ENCODE data around the gene B4GALT5.
A peak's percentile ranks its signal among the peaks of the same experiment; 100 is the strongest.
"Not testable (repeated sequence)": the region's sequence is repeated elsewhere in the genome, so short reads cannot be mapped to it uniquely, and the experiment has no call there.

B4GALT5 gene

GRCh38 chr20:49749625-49750024, 35.9 kb upstream of the B4GALT5 start:
- H3K27me3 Mint-ChIP-seq (ENCODE audit: low read depth) = peaks cover 22% of the 10 kb centered on the region
- H3K27ac Mint-ChIP-seq = no peak overlapping the region

DNA sequence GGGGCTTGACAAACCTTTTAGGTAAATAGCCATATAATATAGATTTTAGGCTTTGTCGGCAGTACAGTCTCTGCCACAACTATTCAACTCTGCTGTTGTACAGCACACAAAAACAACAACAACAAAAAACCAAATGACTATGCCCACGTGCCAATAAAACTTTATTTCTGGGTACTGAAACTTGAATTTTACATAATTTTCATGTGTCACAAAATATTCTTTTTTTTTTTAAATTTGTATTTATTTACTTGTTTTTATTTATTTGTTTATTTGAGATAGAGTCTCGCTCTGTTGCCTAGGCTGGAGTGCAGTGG, 34.8 kb upstream of the B4GALT5 start:
- no peaks in the 10 kb centered on the region for H3K36me3 Mint-ChIP-seq (ENCODE audit: low read depth)
- H3K4me1 Mint-ChIP-seq (ENCODE audit: low read depth) = peaks cover 10% of the 10 kb centered on the region

More at GRCh38 chr20:49749625-49750024, 35.9 kb upstream of the B4GALT5 start:
- Mint-ChIP-seq H3K9me3 (no peaks in the 10 kb centered on the region), H3K4me1 (ENCODE audit: low read depth) (peaks cover 10% of the 10 kb centered on the region), H3K4me3 (no peak overlapping the region), H3K36me3 (ENCODE audit: low read depth) (no peaks in the 10 kb centered on the region)
- DNase-seq (ENCODE audit: low spot score) = no peak

GRCh38 chr20:49747707-49748524, 34.2 kb upstream of the B4GALT5 start:
- Mint-ChIP-seq H3K9me3 (no peaks in the 10 kb centered on the region), H3K27ac (no peak overlapping the region), H3K36me3 (ENCODE audit: low read depth) (no peaks in the 10 kb centered on the region), H3K4me3 (no peak overlapping the region), H3K27me3 (ENCODE audit: low read depth) (peaks cover 13% of the 10 kb centered on the region), H3K4me1 (ENCODE audit: low read depth) (peaks cover 10% of the 10 kb centered on the region)
- no peak for DNase-seq (ENCODE audit: low spot score)

More for the DNA sequence above, 34.8 kb upstream of the B4GALT5 start:
- Mint-ChIP-seq H3K9me3 (no peaks in the 10 kb centered on the region), H3K27ac (no peak overlapping the region), H3K4me3 (no peak overlapping the region), H3K27me3 (ENCODE audit: low read depth) (peaks cover 15% of the 10 kb centered on the region)
- no peak for DNase-seq (ENCODE audit: low spot score)

- Mint-ChIP-seq H3K4me1 (ENCODE audit: low read depth) (no peaks in the 10 kb centered on the region), H3K36me3 (ENCODE audit: low read depth) (no peaks in the 10 kb centered on the region), H3K4me3 (no peak overlapping the region), H3K27ac (no peak overlapping the region), H3K27me3 (ENCODE audit: low read depth) (peaks cover 16% of the 10 kb centered on the region), H3K9me3 (no peaks in the 10 kb centered on the region)
- DNase-seq (ENCODE audit: low spot score) = no peak
These were observed 29.3 kb upstream of the B4GALT5 start for GRCh38 chr20:49742948-49743347.

DNA sequence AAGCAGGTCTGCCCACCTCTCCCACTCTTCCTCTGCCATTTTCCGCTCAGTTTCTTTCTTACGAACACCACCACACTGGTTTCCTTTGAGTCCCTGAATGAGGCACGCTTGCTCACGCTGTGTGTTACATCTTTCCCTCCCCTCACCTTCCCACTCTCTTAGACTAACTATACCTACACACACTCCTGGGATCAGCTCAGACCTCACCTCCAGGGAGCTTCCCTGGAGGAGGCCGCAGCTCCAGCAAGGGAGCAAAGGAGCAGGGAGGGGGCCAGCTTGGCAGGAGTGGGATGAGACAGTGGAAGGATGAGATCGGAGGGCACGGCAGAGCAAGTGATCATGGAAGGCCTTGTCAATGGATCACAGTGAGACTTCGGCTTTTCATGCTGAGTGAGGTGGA, 28.3 kb upstream of the B4GALT5 start:
- Mint-ChIP-seq H3K27ac (no peak overlapping the region), H3K36me3 (ENCODE audit: low read depth) (no peaks in the 10 kb centered on the region), H3K9me3 (no peaks in the 10 kb centered on the region), H3K4me3 (no peak overlapping the region), H3K27me3 (ENCODE audit: low read depth) (peaks cover 16% of the 10 kb centered on the region), H3K4me1 (ENCODE audit: low read depth) (no peaks in the 10 kb centered on the region)
- DNase-seq (ENCODE audit: low spot score) = no peak

- Mint-ChIP-seq H3K4me1 (ENCODE audit: low read depth) (no peaks in the 10 kb centered on the region), H3K36me3 (ENCODE audit: low read depth) (no peaks in the 10 kb centered on the region), H3K27me3 (ENCODE audit: low read depth) (peaks cover 16% of the 10 kb centered on the region), H3K4me3 (no peak overlapping the region), H3K9me3 (no peaks in the 10 kb centered on the region), H3K27ac (no peak overlapping the region)
- DNase-seq (ENCODE audit: low spot score) = no peak
These were observed 27.1 kb upstream of the B4GALT5 start for GRCh38 chr20:49740807-49741206.

- H3K27me3 Mint-ChIP-seq (ENCODE audit: low read depth) = peaks cover 15% of the 10 kb centered on the region
- DNase-seq (ENCODE audit: low spot score) = no peak
- H3K36me3 Mint-ChIP-seq (ENCODE audit: low read depth) = no peaks in the 10 kb centered on the region
- H3K4me1 Mint-ChIP-seq (ENCODE audit: low read depth) = no peaks in the 10 kb centered on the region
- no peaks in the 10 kb centered on the region for H3K9me3 Mint-ChIP-seq
- no peak overlapping the region for H3K27ac Mint-ChIP-seq
- no peak overlapping the region for H3K4me3 Mint-ChIP-seq
These were observed 25.4 kb upstream of the B4GALT5 start for GRCh38 chr20:49739042-49739441.

GRCh38 chr20:49737260-49737659, 23.6 kb upstream of the B4GALT5 start:
- Mint-ChIP-seq H3K27me3 (ENCODE audit: low read depth) (peaks cover 24% of the 10 kb centered on the region), H3K4me3 (no peak overlapping the region), H3K36me3 (ENCODE audit: low read depth) (no peaks in the 10 kb centered on the region), H3K27ac (no peak overlapping the region), H3K4me1 (ENCODE audit: low read depth) (no peaks in the 10 kb centered on the region), H3K9me3 (no peaks in the 10 kb centered on the region)
- DNase-seq (ENCODE audit: low spot score) = no peak

- Mint-ChIP-seq H3K9me3 (no peaks in the 10 kb centered on the region), H3K27ac (no peak overlapping the region), H3K27me3 (ENCODE audit: low read depth) (peaks cover 12% of the 10 kb centered on the region), H3K4me1 (ENCODE audit: low read depth) (peaks cover 5% of the 10 kb centered on the region), H3K4me3 (no peak overlapping the region), H3K36me3 (ENCODE audit: low read depth) (no peaks in the 10 kb centered on the region)
- no peak for DNase-seq (ENCODE audit: low spot score)
These were observed 16.1 kb upstream of the B4GALT5 start for GRCh38 chr20:49729780-49730179.

DNA sequence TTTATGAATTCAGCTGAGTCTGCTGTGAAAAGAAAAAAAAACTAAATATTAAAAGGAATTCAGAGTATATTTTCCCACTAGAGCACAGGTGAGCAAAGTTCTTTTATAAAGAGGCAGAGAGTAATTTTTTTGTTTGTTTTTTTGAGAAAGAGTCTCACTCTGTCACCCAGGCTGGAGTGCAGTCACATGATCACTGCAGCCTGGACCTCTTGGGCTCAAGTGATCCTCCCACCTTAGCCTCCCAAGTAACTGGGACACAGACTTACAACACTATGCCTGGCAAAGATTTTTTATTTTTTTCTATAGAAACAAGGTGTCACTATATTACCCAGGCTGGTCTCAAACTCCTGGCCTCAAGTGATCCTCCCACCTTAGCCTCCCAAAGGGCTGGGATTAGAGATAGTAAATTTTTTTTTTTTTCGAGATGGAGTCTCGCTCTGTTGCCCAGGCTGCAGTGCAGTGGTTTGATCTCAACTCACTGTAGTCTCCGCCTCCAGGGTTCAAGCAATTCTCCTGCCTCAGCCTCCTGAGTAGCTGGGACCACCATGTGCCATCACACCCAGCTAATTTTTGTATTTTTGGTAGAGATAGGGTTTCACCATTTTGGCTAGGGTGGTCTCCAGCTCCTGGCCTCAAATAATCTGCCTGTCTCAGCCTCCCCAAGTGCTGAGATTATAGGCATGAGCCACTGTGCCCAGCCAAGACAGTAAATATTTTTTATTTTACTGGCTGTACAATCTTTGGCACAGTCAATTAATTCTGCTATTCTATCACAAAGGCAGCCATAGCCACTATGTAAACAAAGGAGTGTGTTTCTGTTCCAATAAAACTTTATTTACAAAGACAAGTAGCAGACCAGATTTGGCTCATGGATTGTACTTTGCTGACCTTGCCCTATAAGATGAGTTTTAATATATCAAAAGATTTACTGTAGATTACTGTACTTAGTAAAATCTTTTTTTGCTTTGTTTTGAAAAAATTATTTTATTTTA, 14.5 kb upstream of the B4GALT5 start:
- Mint-ChIP-seq H3K27me3 (ENCODE audit: low read depth) (peaks cover 5% of the 10 kb centered on the region), H3K9me3 (no peaks in the 10 kb centered on the region), H3K4me1 (ENCODE audit: low read depth) (peaks cover 10% of the 10 kb centered on the region), H3K27ac (no peak overlapping the region), H3K4me3 (no peak overlapping the region), H3K36me3 (ENCODE audit: low read depth) (no peaks in the 10 kb centered on the region)
- DNase-seq (ENCODE audit: low spot score) = no peak

- DNase-seq (ENCODE audit: low spot score) = no peak
- Mint-ChIP-seq H3K36me3 (ENCODE audit: low read depth) (no peaks in the 10 kb centered on the region), H3K27me3 (ENCODE audit: low read depth) (no peaks in the 10 kb centered on the region), H3K9me3 (no peaks in the 10 kb centered on the region), H3K4me3 (no peak overlapping the region), H3K4me1 (ENCODE audit: low read depth) (peaks cover 10% of the 10 kb centered on the region), H3K27ac (no peak overlapping the region)
These were observed 13.8 kb upstream of the B4GALT5 start for GRCh38 chr20:49727478-49727877.

- H3K27ac Mint-ChIP-seq = no peak overlapping the region
- H3K36me3 Mint-ChIP-seq (ENCODE audit: low read depth) = no peaks in the 10 kb centered on the region
These were observed 12.0 kb upstream of the B4GALT5 start for GRCh38 chr20:49725694-49726093.

GRCh38 chr20:49725224-49725606, 11.5 kb upstream of the B4GALT5 start:
- peak overlapping the region; percentile 23 for H3K4me3 Mint-ChIP-seq
- H3K27me3 Mint-ChIP-seq (ENCODE audit: low read depth); H3K27ac Mint-ChIP-seq; H3K9me3 Mint-ChIP-seq; DNase-seq (ENCODE audit: low spot score); H3K36me3 Mint-ChIP-seq (ENCODE audit: low read depth); H3K4me1 Mint-ChIP-seq (ENCODE audit: low read depth): not testable (repeated sequence)

More at GRCh38 chr20:49725694-49726093, 12.0 kb upstream of the B4GALT5 start:
- H3K27me3 Mint-ChIP-seq (ENCODE audit: low read depth) = no peaks in the 10 kb centered on the region
- H3K4me3 Mint-ChIP-seq = no peak overlapping the region
- no peak for DNase-seq (ENCODE audit: low spot score)
- H3K9me3 Mint-ChIP-seq = no peaks in the 10 kb centered on the region
- peaks cover 10% of the 10 kb centered on the region for H3K4me1 Mint-ChIP-seq (ENCODE audit: low read depth)

Measured in T-helper 2 cell treated with Interferon-gamma antibody and Interleukin-4, amounts not matched to agents 5 μg/mL and 100 μg/mL, for 36 hours (primary cell).